Right atrium auricular region (tissue), 2 donors: ENCODE results near the gene ZEB1. TPM values are rescaled to one million over a fixed set of nuclear protein-coding genes. Genes with fewer than 3 reads are reported as not detected.

Source experiments
- DNase-seq: peaks from one replicate; pipeline ENCODE4 v3.0.0-alpha.2; 2019; ENCODE audit warnings: low spot score
- H3K27ac ChIP-seq, 2 donors: fragments of 200-600 bp; sonication (generic); 1 replicate in 1 of 2; 2 replicates in 1 of 2; pipeline ENCODE4 v1.5.1; 2016 to 2019
- H3K27me3 ChIP-seq, 2 donors: fragments of 200-600 bp; sonication (generic); one replicate each; pipeline versions ENCODE4 v1.5.1 to v1.6.0; 2017 to 2019
- H3K36me3 ChIP-seq: fragments of 200-600 bp; sonication (generic); one replicate; pipeline ENCODE4 v1.5.1; 2016
- H3K4me1 ChIP-seq, 2 donors: fragments of 200-600 bp; sonication (generic); one replicate each; pipeline versions ENCODE4 v1.5.1 to v1.6.0; 2017 to 2019
- H3K4me3 ChIP-seq, 2 donors: fragments of 200-600 bp; sonication (generic); 1 replicate in 1 of 2; 2 replicates in 1 of 2; pipeline ENCODE4 v1.5.1; 2017 to 2019; ENCODE audit warnings: mild to moderate bottlenecking in 1 of 2, moderate library complexity in 1 of 2
- H3K9me3 ChIP-seq, 2 donors: fragments of 200-600 bp; sonication (generic); one replicate each; pipeline ENCODE4 v1.5.1; 2019
- total RNA-seq, 2 donors: library from RNA; depleted of rRNA; stranded (reverse); fragments of >200 nt; gene quantifications; one replicate each; pipeline ENCODE4 v1.1.0, GENCODE V29; 2016
- TF ChIP-seq, protein P1 (sequence below), 2 donors: fragments of 200-600 bp; sonication (generic); IDR thresholded peaks; one replicate each; pipeline ENCODE4 v1.5.1; 2019; ENCODE audit warnings: antibody characterized with exemption in 2 of 2

The ZEB1 gene
- total RNA-seq, 2 donors from 2014 or later = 52.9 to 60.8 TPM

GRCh38 chr10:31340343-31340742 lies 21.3 kb downstream of the ZEB1 start:
- TF ChIP-seq, protein P1, sequence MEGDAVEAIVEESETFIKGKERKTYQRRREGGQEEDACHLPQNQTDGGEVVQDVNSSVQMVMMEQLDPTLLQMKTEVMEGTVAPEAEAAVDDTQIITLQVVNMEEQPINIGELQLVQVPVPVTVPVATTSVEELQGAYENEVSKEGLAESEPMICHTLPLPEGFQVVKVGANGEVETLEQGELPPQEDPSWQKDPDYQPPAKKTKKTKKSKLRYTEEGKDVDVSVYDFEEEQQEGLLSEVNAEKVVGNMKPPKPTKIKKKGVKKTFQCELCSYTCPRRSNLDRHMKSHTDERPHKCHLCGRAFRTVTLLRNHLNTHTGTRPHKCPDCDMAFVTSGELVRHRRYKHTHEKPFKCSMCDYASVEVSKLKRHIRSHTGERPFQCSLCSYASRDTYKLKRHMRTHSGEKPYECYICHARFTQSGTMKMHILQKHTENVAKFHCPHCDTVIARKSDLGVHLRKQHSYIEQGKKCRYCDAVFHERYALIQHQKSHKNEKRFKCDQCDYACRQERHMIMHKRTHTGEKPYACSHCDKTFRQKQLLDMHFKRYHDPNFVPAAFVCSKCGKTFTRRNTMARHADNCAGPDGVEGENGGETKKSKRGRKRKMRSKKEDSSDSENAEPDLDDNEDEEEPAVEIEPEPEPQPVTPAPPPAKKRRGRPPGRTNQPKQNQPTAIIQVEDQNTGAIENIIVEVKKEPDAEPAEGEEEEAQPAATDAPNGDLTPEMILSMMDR (IDR thresholded peaks at IDR 0.05) = no peak
- H3K27me3 ChIP-seq = no peaks in the 10 kb centered on the region
- H3K36me3 ChIP-seq = no peaks in the 10 kb centered on the region
- H3K4me1 ChIP-seq = peaks cover 0 to 15% of the 10 kb centered on the region in 2 donors
- DNase-seq = no peak
- no peaks in the 10 kb centered on the region for H3K9me3 ChIP-seq
- H3K27ac ChIP-seq = no peak overlapping the region
- H3K4me3 ChIP-seq = no peak overlapping the region

DNA sequence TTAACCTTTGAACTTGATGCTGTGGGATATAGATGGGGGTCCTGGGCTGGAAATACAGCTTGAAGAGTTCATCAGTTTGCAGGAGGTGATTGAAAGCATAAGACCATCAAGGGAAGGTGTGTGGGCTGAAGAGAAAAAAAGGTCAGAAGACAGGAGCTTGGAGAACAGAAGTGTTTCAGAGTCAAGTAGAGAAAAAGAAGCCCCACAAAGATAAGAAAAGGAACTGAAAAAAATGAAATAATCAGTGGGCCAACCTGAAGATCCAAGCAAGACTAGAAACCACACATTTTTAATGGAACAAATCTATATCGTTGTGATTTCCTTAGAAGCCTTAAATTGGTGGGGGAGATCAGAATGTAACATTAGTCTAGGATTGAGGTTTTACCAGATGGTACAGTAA lies 22.5 kb downstream of the ZEB1 start:
- no peak overlapping the region for H3K27ac ChIP-seq
- H3K4me3 ChIP-seq = no peak overlapping the region
- no peaks in the 10 kb centered on the region for H3K27me3 ChIP-seq
- TF ChIP-seq, protein P1 (IDR thresholded peaks at IDR 0.05) = no peak
- no peaks in the 10 kb centered on the region for H3K36me3 ChIP-seq
- DNase-seq = no peak
- no peaks in the 10 kb centered on the region for H3K9me3 ChIP-seq
- H3K4me1 ChIP-seq = peaks cover 0 to 25% of the 10 kb centered on the region in 2 donors

- Histone ChIP-seq H3K27me3 (no peaks in the 10 kb centered on the region), H3K4me3 (no peak overlapping the region), H3K27ac (no peak overlapping the region), H3K36me3 (no peaks in the 10 kb centered on the region), H3K9me3 (no peaks in the 10 kb centered on the region), H3K4me1 (peaks cover 0 to 38% of the 10 kb centered on the region in 2 donors)
- TF ChIP-seq, protein P1 (IDR thresholded peaks at IDR 0.05) = no peak
- DNase-seq = no peak
These were observed 24.0 kb downstream of the ZEB1 start for GRCh38 chr10:31343009-31343408.

DNA sequence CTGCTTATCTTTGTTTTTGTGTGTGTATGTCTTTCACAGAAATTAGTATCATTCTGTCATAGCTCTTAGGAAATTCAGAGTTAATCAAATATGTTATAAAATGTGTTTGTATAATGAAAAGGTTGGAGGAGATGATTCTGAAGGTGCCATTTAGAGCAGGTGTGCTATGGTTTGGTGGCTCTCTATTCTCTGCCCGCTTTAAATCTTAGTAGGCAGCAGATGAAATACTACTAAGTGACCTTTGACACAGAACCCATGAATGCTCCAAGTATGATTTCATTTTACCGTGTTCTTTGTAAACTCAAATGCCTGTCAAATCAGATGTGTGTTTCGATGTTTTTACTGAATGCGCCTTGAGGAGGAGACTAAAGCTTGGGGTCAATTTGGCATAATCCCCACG lies 24.5 kb downstream of the ZEB1 start:
- TF ChIP-seq, protein P1 (IDR thresholded peaks at IDR 0.05) = no peak
- Histone ChIP-seq H3K4me1 (peaks cover 0 to 42% of the 10 kb centered on the region in 2 donors), H3K4me3 (no peak overlapping the region), H3K27me3 (no peaks in the 10 kb centered on the region), H3K27ac (no peak overlapping the region), H3K36me3 (no peaks in the 10 kb centered on the region), H3K9me3 (no peaks in the 10 kb centered on the region)
- no peak for DNase-seq

GRCh38 chr10:31345886-31346285 lies 26.9 kb downstream of the ZEB1 start:
- no peaks in the 10 kb centered on the region for H3K9me3 ChIP-seq
- TF ChIP-seq, protein P1 (IDR thresholded peaks at IDR 0.05) = no peak
- H3K4me1 ChIP-seq = peaks cover 0 to 42% of the 10 kb centered on the region in 2 donors
- no peak for DNase-seq
- no peaks in the 10 kb centered on the region for H3K27me3 ChIP-seq
- H3K4me3 ChIP-seq = no peak overlapping the region
- H3K27ac ChIP-seq = no peak overlapping the region
- no peaks in the 10 kb centered on the region for H3K36me3 ChIP-seq

GRCh38 chr10:31346953-31347352 lies 27.9 kb downstream of the ZEB1 start:
- H3K36me3 ChIP-seq = no peaks in the 10 kb centered on the region
- no peak overlapping the region for H3K27ac ChIP-seq
- no peak for DNase-seq
- H3K27me3 ChIP-seq = no peaks in the 10 kb centered on the region
- TF ChIP-seq, protein P1 (IDR thresholded peaks at IDR 0.05) = no peak
- H3K9me3 ChIP-seq = no peaks in the 10 kb centered on the region
- H3K4me1 ChIP-seq = peaks cover 0 to 42% of the 10 kb centered on the region in 2 donors
- no peak overlapping the region for H3K4me3 ChIP-seq
